ENCODE results near the gene RAD51D.

GRCh38 chr17:35082073-35082657, 37.5 kb downstream of the RAD51D start:
- TF ChIP-seq CTCF (conservative IDR thresholded peaks at IDR 0.05 in 1 of 2, IDR thresholded peaks at IDR 0.05 in 1 of 2; ENCODE audit: extremely low read depth in 1 of 2, insufficient read depth in 1 of 2, low read depth in 1 of 2, low read length in 2 of 2): no peak
- TF ChIP-seq EZH2 (IDR thresholded peaks at IDR 0.05; ENCODE audit: borderline replicate concordance, low read length): no peak
